Spinal cord (tissue), 10 donors: ENCODE data around the gene PARG. TPM values are rescaled to one million over a fixed set of nuclear protein-coding genes. Genes with fewer than 3 reads are reported as not detected.

ENCODE experiments used
- DNase-seq, 6 donors: peaks; one replicate each; pipeline versions ENCODE4 v3.0.0 to v3.0.0-alpha.2; 2013 to 2015; ENCODE audit warnings: low spot score in 6 of 6, low read depth in 4 of 6
- H3K27ac ChIP-seq: one replicate; pipeline ENCODE4 v1.5.1; 2013; ENCODE audit warnings: low read depth, low read length, control low read depth
- H3K27me3 ChIP-seq: one replicate; pipeline ENCODE4 v1.6.1; 2013; ENCODE audit warnings: low read length; ENCODE audit not compliant: control insufficient read depth, insufficient read depth
- H3K36me3 ChIP-seq: one replicate; pipeline ENCODE4 v1.6.1; 2013; ENCODE audit warnings: low read length; ENCODE audit not compliant: control insufficient read depth, insufficient read depth
- H3K4me1 ChIP-seq: one replicate; pipeline ENCODE4 v1.6.1; 2013; ENCODE audit warnings: low read length; ENCODE audit not compliant: control insufficient read depth, insufficient read depth
- H3K4me3 ChIP-seq: one replicate; pipeline ENCODE4 v1.5.1; 2013; ENCODE audit warnings: low read depth, low read length, control low read depth
- H3K9me3 ChIP-seq: one replicate; pipeline ENCODE4 v1.6.1; 2013; ENCODE audit warnings: low read length; ENCODE audit not compliant: control insufficient read depth, insufficient read depth
- WGBS: methylation state at CpG from one replicate; pipeline ENCODE4 v1.1.5; 2013; ENCODE audit warnings: missing lambda C conversion rate; ENCODE audit not compliant: insufficient coverage; 5-methylcytosine and 5-hydroxymethylcytosine counted together
- polyA plus RNA-seq, 2 donors: library from polyadenylated mRNA; unstranded; fragments of 120-200 nt; gene quantifications; one replicate each; pipeline ENCODE4 v1.2.1, GENCODE V29; 2013; ENCODE audit not compliant: insufficient read length in 2 of 2
- small RNA-seq: library from RNA; depleted of rRNA; stranded (forward); fragments of <200 nt; gene quantifications from one replicate; pipeline ENCODE3, GENCODE V24; 2014; ENCODE audit warnings: low replicate concordance
- total RNA-seq, 2 donors: library from RNA; depleted of rRNA in 1 of 2; stranded (reverse); fragments of 120-200 nt in 1 of 2; fragments of >200 nt in 1 of 2; gene quantifications; one replicate each; pipeline versions ENCODE4 v1.2.3 to v1.2.4, GENCODE V29; 2013 to 2014
- donor health status: healthy.

Gene PARG
- total and polyA plus RNA-seq, 4 donors: 27.4 to 69.5 (median 37.0) TPM

DNA sequence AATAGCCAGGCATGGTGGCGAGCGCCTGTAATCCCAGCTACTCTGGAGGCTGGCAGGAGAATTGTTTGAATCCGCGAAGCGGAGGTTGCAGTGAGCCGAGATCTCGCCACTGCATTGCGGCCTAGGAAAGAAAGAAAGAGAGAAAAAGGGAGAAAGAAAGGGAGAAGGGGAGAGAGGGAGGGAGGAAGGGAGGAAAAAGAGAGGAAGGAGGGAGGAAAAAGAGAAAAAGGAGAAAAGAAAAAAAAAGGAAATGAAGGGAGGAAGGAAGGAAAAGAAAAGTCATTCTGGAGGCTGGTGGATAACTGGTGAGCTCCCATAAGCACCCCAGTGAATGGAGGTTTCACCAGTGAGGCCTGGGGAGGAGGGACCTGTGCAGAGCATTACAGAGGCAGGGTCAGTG lies 172.1 kb downstream of the PARG start:
- H3K9me3 ChIP-seq: peaks cover 3% of the 10 kb centered on the region
- 94% methylated on average over 8 of the region's 8 CpGs for WGBS
- peaks cover 10% of the 10 kb centered on the region for H3K4me1 ChIP-seq
- no peaks in the 10 kb centered on the region for H3K36me3 ChIP-seq
- no peak overlapping the region for H3K27ac ChIP-seq
- H3K27me3 ChIP-seq: peaks cover 34% of the 10 kb centered on the region
- no peak overlapping the region for H3K4me3 ChIP-seq
- no peak for DNase-seq

DNA sequence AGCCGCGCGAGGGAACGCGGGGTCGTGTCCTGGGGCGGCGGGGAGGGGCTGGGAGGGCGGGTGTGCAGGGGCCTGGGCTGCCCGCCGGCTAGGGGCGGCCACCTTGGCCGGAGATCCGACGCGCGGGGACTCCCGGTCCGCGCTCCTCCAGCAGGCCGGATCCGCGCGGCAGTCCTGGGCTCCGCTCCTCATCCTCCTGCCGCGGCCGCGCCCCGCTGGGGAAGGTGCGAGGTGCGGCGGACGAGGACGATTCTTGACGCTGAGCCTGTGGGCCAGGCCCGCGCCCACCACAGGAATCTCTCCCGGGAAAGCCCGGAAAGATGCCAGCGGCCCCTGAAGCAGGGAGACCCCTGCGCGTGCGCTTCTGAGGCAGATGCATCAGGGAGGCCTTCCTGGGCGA lies 173.1 kb downstream of the PARG start:
- WGBS: 3% methylated on average over 45 of the region's 45 CpGs

DNA sequence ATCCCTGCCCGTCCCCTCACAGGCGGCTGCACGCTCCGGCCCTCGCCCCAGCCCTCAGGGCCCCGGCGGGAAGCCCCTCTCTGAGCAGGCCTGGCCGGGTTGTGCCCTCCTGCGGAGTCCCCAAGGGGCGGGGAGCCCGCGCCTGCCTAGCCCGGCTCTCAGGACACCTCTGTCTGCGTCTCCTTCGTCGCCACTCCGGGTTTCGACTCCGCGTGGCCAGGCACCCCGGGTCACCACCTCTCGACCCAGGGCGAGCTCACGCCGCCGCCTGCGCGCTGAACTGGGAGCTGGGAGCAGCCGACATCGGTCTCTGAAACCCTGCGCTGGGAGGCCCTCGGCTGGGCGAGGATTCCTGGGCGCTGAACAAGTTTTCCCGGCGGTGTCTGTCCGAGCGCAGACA lies 173.5 kb downstream of the PARG start:
- Histone ChIP-seq H3K9me3 (peaks cover 3% of the 10 kb centered on the region), H3K27me3 (peaks cover 34% of the 10 kb centered on the region), H3K4me1 (peaks cover 10% of the 10 kb centered on the region), H3K4me3 (no peak overlapping the region), H3K27ac (no peak overlapping the region), H3K36me3 (no peaks in the 10 kb centered on the region)
- DNase-seq: no peak
- WGBS: 2% methylated on average over 38 of the region's 38 CpGs

More for the DNA sequence above, 173.1 kb downstream of the PARG start:
- Histone ChIP-seq H3K27me3 (peaks cover 34% of the 10 kb centered on the region), H3K9me3 (peaks cover 3% of the 10 kb centered on the region), H3K4me1 (peaks cover 10% of the 10 kb centered on the region), H3K36me3 (no peaks in the 10 kb centered on the region), H3K4me3 (no peak overlapping the region), H3K27ac (no peak overlapping the region)
- no peak for DNase-seq

Small RNA genes within 50 kb of the gene (small RNA-seq; reads per million reads assigned to genes)
- gene RNA5SP317 (not detected), gene SNORA74C-2 (not detected)

Other genes starting within 250 kb of the PARG start
- gene OGDHL, start 179.7 kb downstream of the PARG start, total RNA-seq: 10 to 100 TPM; 23.2 to 23.3 TPM
- 10 to 100 TPM; 26.1 to 27.9 TPM for gene OGDHL, start 179.7 kb downstream of the PARG start, polyA plus RNA-seq
- gene TIMM23B, start within 50 bp of the PARG start, total RNA-seq: 10 to 100 TPM; 17.5 to 19.2 TPM
- 10 to 100 TPM in 1 of 2 donors, 1 to 10 TPM in 1; 8.9 to 23.3 TPM for gene TIMM23B, start within 50 bp of the PARG start, polyA plus RNA-seq
- 10 to 100 TPM in 1 of 2 donors, 1 to 10 TPM in 1; 5.4 to 14.3 TPM for gene AGAP6, start 46.4 kb upstream of the PARG start, total RNA-seq
- gene AGAP6, start 46.4 kb upstream of the PARG start, polyA plus RNA-seq: 10 to 100 TPM; 21.7 to 37.3 TPM
- gene WASHC2A, start 125.9 kb upstream of the PARG start, total RNA-seq: 10 to 100 TPM; 39.9 to 42.9 TPM
- gene WASHC2A, start 125.9 kb upstream of the PARG start, polyA plus RNA-seq: 10 to 100 TPM; 37.4 to 39.8 TPM